ENCODE measurements around the gene GNG12.

- TF ChIP-seq CTCF (IDR thresholded peaks at IDR 0.05; ENCODE audit: low read depth, low read length) (no peak), POLR2A (IDR thresholded peaks at IDR 0.05; ENCODE audit: extremely low read depth, insufficient read length) (no peak), MYC (IDR thresholded peaks at IDR 0.05; ENCODE audit: low read depth, low read length) (no peak)
Measured at GRCh38 chr1:67683766-67684525, 149.3 kb downstream of the GNG12 start.

Data from NB4 (cell line).